BLaER1 (cell line): ENCODE data around the gene SPATA13.

Experiments
- H3K27ac ChIP-seq: shearing (Covaris generic); formaldehyde crosslinking; 2 replicates; pipeline ENCODE4 v1.8.1; 2022
- H3K27me3 ChIP-seq: shearing (Covaris generic); formaldehyde crosslinking; 2 replicates; pipeline ENCODE4 v1.8.1; 2022
- H3K36me3 ChIP-seq: shearing (Covaris generic); formaldehyde crosslinking; 2 replicates; pipeline ENCODE4 v1.8.1; 2022
- H3K4me1 ChIP-seq: shearing (Covaris generic); formaldehyde crosslinking; 2 replicates; pipeline ENCODE4 v1.8.1; 2022
- H3K4me2 ChIP-seq: shearing (Covaris generic); formaldehyde crosslinking; 2 replicates; pipeline ENCODE4 v1.8.1; 2022
- H3K4me3 ChIP-seq: shearing (Covaris generic); formaldehyde crosslinking; 2 replicates; pipeline ENCODE4 v1.8.1; 2022
- H3K9ac ChIP-seq: shearing (Covaris generic); formaldehyde crosslinking; 2 replicates; pipeline ENCODE4 v1.8.1; 2022
- H3K9me3 ChIP-seq: shearing (Covaris generic); formaldehyde crosslinking; 2 replicates; pipeline ENCODE4 v1.8.1; 2022
- H4K20me1 ChIP-seq: shearing (Covaris generic); formaldehyde crosslinking; 2 replicates; pipeline ENCODE4 v1.8.1; 2022
- Cebpa-rat ChIP-seq: shearing (Covaris generic); IDR thresholded peaks from 2 replicates; pipeline ENCODE4 v1.8.1; 2022

Gene SPATA13

DNA sequence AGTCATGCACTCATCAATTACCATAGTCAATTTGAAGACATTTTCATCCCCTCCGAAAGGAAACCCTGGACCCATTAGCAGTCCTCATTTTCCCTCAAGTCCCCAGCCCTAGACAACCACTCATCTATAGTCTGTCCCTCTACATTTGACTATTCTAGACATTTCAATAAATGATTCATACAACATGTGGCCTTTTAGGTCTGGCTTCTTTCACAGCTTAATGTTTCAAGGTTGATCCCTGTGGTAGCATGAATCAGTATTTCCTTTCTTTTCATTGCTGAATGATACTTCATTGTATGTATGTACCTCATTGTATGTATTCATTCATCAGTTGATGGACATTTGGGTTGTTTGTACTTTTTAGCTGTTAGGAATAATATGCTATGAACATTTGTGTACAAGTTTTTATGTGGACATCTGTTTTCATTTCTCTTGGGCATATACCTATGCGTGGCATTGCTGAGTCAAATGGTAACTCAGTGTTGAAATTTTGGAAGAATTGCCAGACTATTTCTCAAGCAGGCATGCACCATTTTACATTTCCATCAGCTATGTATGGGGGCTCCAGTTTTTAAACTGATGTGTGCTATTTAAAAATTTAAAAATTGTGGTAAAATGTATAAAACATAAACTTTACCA, 18.4 kb downstream of the SPATA13 start:
- Histone ChIP-seq H3K4me1 (no peaks in the 10 kb centered on the region), H3K27me3 (no peaks in the 10 kb centered on the region), H3K27ac (no peak overlapping the region), H3K4me3 (no peak overlapping the region), H3K4me2 (no peak overlapping the region), H3K9ac (no peak overlapping the region), H3K9me3 (peaks cover 11% of the 10 kb centered on the region), H4K20me1 (no peaks in the 10 kb centered on the region), H3K36me3 (no peaks in the 10 kb centered on the region)
- TF ChIP-seq Cebpa-rat = no peak

DNA sequence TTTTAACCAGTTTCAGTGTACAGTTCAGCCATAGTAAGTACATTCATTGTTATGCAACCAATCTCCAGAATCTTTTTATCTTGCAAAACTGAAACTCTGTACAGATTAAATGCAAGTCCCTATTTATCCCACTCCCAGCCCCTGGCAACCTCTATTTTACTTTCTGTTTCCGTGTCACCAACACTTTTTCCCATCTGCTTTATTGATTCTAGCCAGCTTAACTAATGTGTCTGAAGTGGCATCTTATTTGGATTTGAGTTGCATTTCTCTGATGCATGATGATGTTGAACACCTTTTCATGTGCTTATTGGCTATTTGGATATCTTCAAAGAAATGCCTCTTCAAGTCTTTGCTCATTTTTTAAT, 18.9 kb downstream of the SPATA13 start:
- Histone ChIP-seq H4K20me1 (no peaks in the 10 kb centered on the region), H3K9ac (no peak overlapping the region), H3K4me1 (no peaks in the 10 kb centered on the region), H3K4me2 (no peak overlapping the region), H3K36me3 (no peaks in the 10 kb centered on the region), H3K27ac (no peak overlapping the region), H3K9me3 (peaks cover 11% of the 10 kb centered on the region), H3K4me3 (no peak overlapping the region), H3K27me3 (no peaks in the 10 kb centered on the region)
- TF ChIP-seq Cebpa-rat = no peak

DNA sequence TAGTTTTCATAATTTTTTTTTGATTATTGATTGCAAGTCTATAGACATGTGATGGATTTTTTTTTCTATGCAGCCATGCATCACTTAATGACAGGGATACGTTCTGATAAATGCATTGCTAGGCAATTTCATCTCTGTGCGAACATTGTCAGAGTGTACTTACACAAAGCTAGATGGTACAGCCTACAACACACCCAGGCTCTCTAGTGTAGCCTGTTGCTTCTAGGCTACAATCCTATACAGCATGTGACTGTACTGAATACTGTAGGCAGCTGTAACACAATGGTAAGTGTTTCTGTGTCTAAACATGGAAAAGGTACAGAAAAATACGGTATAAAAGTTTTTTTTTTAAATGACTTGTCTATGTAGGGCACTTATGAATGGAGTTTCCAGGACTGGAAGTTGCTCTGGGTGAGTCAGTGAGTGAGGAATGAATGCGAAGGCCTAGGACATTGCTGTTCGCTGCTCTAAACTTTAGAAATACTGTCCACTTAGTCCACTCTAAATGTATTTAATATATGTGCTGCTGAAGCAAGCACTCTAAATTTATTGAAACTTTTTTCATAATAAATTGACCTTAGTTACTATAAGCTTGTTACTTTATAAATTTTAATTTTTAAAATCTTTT, 20.3 kb downstream of the SPATA13 start:
- H3K9me3 ChIP-seq = peaks cover 11% of the 10 kb centered on the region
- no peak overlapping the region for H3K9ac ChIP-seq
- H3K27me3 ChIP-seq = no peaks in the 10 kb centered on the region
- no peak overlapping the region for H3K4me3 ChIP-seq
- H3K4me1 ChIP-seq = no peaks in the 10 kb centered on the region
- H3K36me3 ChIP-seq = no peaks in the 10 kb centered on the region
- H3K4me2 ChIP-seq = no peak overlapping the region
- H3K27ac ChIP-seq = no peak overlapping the region
- TF ChIP-seq Cebpa-rat = no peak
- no peaks in the 10 kb centered on the region for H4K20me1 ChIP-seq

DNA sequence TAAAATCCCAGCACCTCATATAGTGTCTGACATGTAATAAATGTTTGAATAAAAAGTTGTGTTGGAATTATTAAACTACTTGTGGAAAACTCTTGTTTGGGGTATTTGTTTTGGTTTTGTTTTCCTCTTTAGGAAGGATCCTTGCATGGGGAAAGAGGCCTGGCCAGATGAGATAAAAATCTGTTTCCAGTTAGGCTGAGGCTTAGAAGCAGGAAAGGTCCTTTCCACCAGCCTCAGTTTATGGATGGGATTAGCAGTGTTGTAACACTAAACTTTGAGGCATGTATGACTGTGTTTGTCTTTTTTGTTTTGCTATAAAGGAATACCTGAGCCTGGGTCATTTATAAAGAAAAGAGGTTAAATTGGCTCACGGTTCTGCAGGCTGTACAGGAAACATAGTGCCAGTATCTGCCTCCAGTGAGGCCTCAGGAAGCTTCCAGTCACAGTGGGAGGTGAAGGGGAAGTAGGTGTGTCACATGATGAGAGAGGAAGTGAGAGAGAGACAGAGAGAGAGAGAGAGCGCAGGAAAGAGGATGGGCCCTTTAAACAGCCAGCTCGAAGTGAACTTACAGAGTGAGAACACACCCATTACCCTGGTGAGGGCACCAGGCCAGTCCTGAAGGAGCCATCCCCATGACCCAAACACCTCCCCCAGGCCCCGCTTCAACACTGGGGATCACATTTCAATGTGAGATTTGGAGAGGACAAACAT, 21.6 kb downstream of the SPATA13 start:
- Histone ChIP-seq H3K9me3 (peaks cover 11% of the 10 kb centered on the region), H3K4me3 (no peak overlapping the region), H3K27ac (no peak overlapping the region)

DNA sequence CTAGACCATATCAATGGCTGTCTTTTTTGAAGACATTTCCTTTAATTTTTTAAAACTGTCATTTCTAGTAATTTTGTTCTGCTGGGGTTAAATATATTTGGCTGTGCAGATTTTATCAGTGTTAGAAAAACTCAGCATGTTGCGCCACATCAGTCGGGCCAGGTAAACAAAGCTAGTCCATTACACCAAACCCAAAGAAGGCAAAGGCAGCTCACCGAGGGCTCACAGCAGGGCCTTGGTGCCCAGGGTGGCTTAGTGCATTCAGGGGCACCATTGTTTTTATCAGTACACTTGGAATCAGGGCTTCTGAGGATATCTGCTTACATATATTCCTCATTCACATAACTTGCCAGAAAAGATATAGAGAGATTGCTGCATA, 22.2 kb downstream of the SPATA13 start:
- no peaks in the 10 kb centered on the region for H3K27me3 ChIP-seq
- H3K27ac ChIP-seq = no peak overlapping the region
- H3K9ac ChIP-seq = no peak overlapping the region
- no peak for TF ChIP-seq Cebpa-rat
- H3K4me2 ChIP-seq = no peak overlapping the region
- no peaks in the 10 kb centered on the region for H3K36me3 ChIP-seq
- H3K4me1 ChIP-seq = no peaks in the 10 kb centered on the region
- no peak overlapping the region for H3K4me3 ChIP-seq
- H4K20me1 ChIP-seq = no peaks in the 10 kb centered on the region
- peaks cover 11% of the 10 kb centered on the region for H3K9me3 ChIP-seq

More for the DNA sequence above, 21.6 kb downstream of the SPATA13 start:
- Histone ChIP-seq H3K27me3 (no peaks in the 10 kb centered on the region), H3K9ac (no peak overlapping the region), H4K20me1 (no peaks in the 10 kb centered on the region), H3K4me1 (no peaks in the 10 kb centered on the region), H3K4me2 (no peak overlapping the region), H3K36me3 (no peaks in the 10 kb centered on the region)
- TF ChIP-seq Cebpa-rat = no peak

GRCh38 chr13:24183741-24184182, 23.2 kb downstream of the SPATA13 start:
- Histone ChIP-seq H4K20me1 (no peaks in the 10 kb centered on the region), H3K27me3 (no peaks in the 10 kb centered on the region), H3K9ac (no peak overlapping the region), H3K9me3 (peaks cover 16% of the 10 kb centered on the region), H3K4me1 (no peaks in the 10 kb centered on the region), H3K4me2 (no peak overlapping the region), H3K27ac (no peak overlapping the region), H3K4me3 (no peak overlapping the region), H3K36me3 (no peaks in the 10 kb centered on the region)
- no peak for TF ChIP-seq Cebpa-rat

- Histone ChIP-seq H4K20me1 (no peaks in the 10 kb centered on the region), H3K4me2 (no peak overlapping the region), H3K36me3 (no peaks in the 10 kb centered on the region), H3K9ac (no peak overlapping the region), H3K27me3 (no peaks in the 10 kb centered on the region), H3K27ac (no peak overlapping the region), H3K4me1 (no peaks in the 10 kb centered on the region), H3K4me3 (no peak overlapping the region), H3K9me3 (peaks cover 20% of the 10 kb centered on the region)
- TF ChIP-seq Cebpa-rat = no peak
Measured at GRCh38 chr13:24184265-24184841, 23.8 kb downstream of the SPATA13 start.

DNA sequence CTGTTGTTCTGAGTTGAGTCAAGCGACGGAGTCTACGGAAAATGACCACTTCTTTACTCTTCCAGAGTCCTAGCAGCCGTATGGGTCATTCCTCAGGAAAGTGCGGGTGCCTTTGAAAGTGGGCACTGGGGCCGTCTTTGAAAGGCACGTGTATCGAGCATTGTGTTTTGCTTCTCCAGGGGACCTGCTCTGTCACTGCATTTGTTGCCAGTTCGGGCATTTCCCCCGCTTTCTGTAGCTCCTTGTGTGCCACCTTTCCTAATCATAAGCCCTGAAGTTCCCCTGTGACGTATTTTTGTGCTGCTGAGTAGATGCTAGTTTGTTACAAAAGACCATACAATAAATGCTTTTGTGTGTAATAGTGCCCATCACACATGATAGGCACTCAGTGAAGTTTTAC, 24.4 kb downstream of the SPATA13 start:
- Histone ChIP-seq H3K9me3 (peaks cover 20% of the 10 kb centered on the region), H3K9ac (no peak overlapping the region), H3K4me3 (no peak overlapping the region), H4K20me1 (no peaks in the 10 kb centered on the region), H3K4me1 (no peaks in the 10 kb centered on the region), H3K4me2 (no peak overlapping the region), H3K36me3 (no peaks in the 10 kb centered on the region), H3K27ac (no peak overlapping the region), H3K27me3 (no peaks in the 10 kb centered on the region)
- no peak for TF ChIP-seq Cebpa-rat

DNA sequence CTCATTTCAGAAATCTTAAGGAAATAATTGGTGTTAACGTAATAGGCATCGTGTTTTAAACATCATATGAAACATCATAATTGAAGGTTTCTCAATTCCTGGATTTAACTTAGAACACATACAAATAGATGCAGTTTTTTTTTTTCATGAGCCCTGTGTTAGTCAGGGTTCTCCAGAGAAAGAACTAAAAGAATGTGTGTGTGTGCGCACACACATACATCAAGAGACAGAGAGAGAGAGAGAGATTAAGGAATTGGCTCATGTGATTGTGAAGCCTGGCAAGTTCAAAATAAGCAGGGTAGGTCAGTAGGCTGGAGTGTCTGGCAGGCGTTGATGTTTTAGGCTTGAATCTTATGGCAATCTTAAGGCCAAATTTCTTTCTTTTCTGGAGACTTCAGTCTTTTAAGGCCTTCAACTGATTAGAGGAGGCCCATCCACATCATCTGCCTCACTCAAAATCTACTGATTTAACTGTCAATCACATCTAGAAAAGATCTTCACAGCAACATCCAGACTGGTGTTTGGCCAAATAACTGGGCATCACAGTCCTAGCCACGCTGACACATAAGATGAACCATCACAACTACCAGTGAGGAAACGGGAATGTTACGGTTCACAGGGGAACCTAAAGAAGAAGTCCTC, 25.2 kb downstream of the SPATA13 start:
- no peak overlapping the region for H3K4me3 ChIP-seq
- no peaks in the 10 kb centered on the region for H3K4me1 ChIP-seq
- no peak for TF ChIP-seq Cebpa-rat
- peaks cover 20% of the 10 kb centered on the region for H3K9me3 ChIP-seq
- H4K20me1 ChIP-seq = no peaks in the 10 kb centered on the region
- no peaks in the 10 kb centered on the region for H3K27me3 ChIP-seq
- no peaks in the 10 kb centered on the region for H3K36me3 ChIP-seq
- no peak overlapping the region for H3K27ac ChIP-seq
- H3K9ac ChIP-seq = no peak overlapping the region
- no peak overlapping the region for H3K4me2 ChIP-seq

DNA sequence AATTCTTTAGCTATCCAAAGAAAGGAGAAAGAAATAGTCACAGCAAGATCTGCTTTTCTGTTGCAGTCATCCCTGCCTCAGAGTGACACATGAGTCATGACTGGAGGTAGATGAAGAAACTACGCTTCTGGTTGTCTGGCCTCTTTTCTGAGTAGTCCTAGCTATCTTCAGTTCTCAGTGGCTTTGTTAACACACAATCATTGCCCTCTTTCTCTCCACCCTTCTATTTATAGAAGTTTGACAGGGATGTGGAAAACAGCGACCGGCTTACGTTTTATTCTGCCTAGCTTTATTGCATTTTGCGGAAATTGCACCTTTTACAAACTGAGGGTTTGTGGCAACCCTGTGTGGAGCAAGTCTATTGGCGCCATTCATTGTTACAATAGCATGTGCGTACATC, 26.7 kb downstream of the SPATA13 start:
- Histone ChIP-seq H3K27ac (no peak overlapping the region), H3K36me3 (no peaks in the 10 kb centered on the region), H3K9ac (no peak overlapping the region), H3K9me3 (peaks cover 16% of the 10 kb centered on the region), H3K4me3 (no peak overlapping the region), H3K4me1 (no peaks in the 10 kb centered on the region), H4K20me1 (no peaks in the 10 kb centered on the region), H3K4me2 (no peak overlapping the region), H3K27me3 (no peaks in the 10 kb centered on the region)
- no peak for TF ChIP-seq Cebpa-rat
